ENCODE results near the gene MAGOH. TPM values are rescaled to one million over a fixed set of nuclear protein-coding genes. Genes with fewer than 3 reads are reported as not detected.

The MAGOH gene
- total and polyA plus RNA-seq, 2 donors (not counting 3 experiments of a cell fraction or from before 2014, with no cell fraction given) = 25.9 to 60.1 TPM

- no peak overlapping the region for H3K4me2 ChIP-seq (ENCODE audit: insufficient read depth, low read length)
- no TSS peak for BruUV-seq (replicated peaks)
- no peaks in the 10 kb centered on the region for H3K4me1 ChIP-seq (ENCODE audit: control insufficient read depth, extremely low read depth, insufficient read depth, low read length)
- dilution Hi-C loops (cut with MboI; ENCODE audit: extremely low pct_ligation_motif_present, low sequenced_read_pairs) (no loop called here), intact Hi-C loops (cut with micrococcal nuclease) (loop anchor here (5.0 kb wide), 1 partner anchor 195 kb away; no protein-coding TSS in a partner anchor)
- no peaks in the 10 kb centered on the region for H3K27me3 ChIP-seq (ENCODE audit: control insufficient read depth in 2 of 2, insufficient read depth in 2 of 2, low read length in 2 of 2)
- H4K20me1 ChIP-seq (replicated peaks; ENCODE audit: control insufficient read depth, extremely low read depth, insufficient read depth, low read length) = no peaks in the 10 kb centered on the region
- no peak for FAIRE-seq
- no peaks in the 10 kb centered on the region for H3K79me2 ChIP-seq (ENCODE audit: control insufficient read depth, insufficient read depth, low read length)
- H3K4me3 ChIP-seq (replicated peaks in 1 of 3; ENCODE audit: insufficient read depth in 1 of 3, low read depth in 1 of 3, low read length in 3 of 3) = no peak overlapping the region
- H3K36me3 ChIP-seq (ENCODE audit: control insufficient read depth in 2 of 2, extremely low read depth in 1 of 2, insufficient read depth in 2 of 2, low read length in 2 of 2) = peaks cover 0 to 4% of the 10 kb centered on the region in 2 experiments
- ChIA-PET CTCF (interaction anchor here (0.7 to 6.9 kb wide), 3 partner anchors 116 to 192 kb away, joined by 3 to 271 read pairs (median 49); no protein-coding TSS in a partner anchor), POLR2A (no interaction called here)
- no peaks in the 10 kb centered on the region for H3K9me1 ChIP-seq (replicated peaks; ENCODE audit: control insufficient read depth, extremely low read depth, insufficient read depth, low read length)
- H3K9me3 ChIP-seq (replicated peaks; ENCODE audit: control insufficient read depth, insufficient read depth, low read length) = no peaks in the 10 kb centered on the region
- H2AFZ ChIP-seq (ENCODE audit: low read depth, low read length) = no peak overlapping the region
- no peak overlapping the region for H3K27ac ChIP-seq (ENCODE audit: insufficient read depth, low read depth, low read length)
- no peak for DNase-seq (ENCODE audit: low read depth, low spot score)
- no peak overlapping the region for H3K9ac ChIP-seq (replicated peaks; ENCODE audit: extremely low read depth, insufficient read depth, low read length)
- TF ChIP-seq JUN (IDR thresholded peaks at IDR 0.05; ENCODE audit: borderline replicate concordance, insufficient read depth, insufficient read length, low read depth) (no peak), EZH2 (IDR thresholded peaks at IDR 0.05; ENCODE audit: borderline replicate concordance, low read depth, low read length, severe bottlenecking) (no peak), CTCF (IDR thresholded peaks at IDR 0.05; ENCODE audit: extremely low read depth in 1 of 2, insufficient read depth in 1 of 2, low read depth in 1 of 2, low read length in 2 of 2) (no peak), FOS (IDR thresholded peaks at IDR 0.05; ENCODE audit: borderline replicate concordance, insufficient read depth, low read length) (no peak), POLR2A (IDR thresholded peaks at IDR 0.05; ENCODE audit: low read depth, low read length) (no peak), POLR2AphosphoS5 (IDR thresholded peaks at IDR 0.05; ENCODE audit: insufficient read depth, low read depth, low read length) (no peak), MAX (IDR thresholded peaks at IDR 0.05; ENCODE audit: insufficient read depth, insufficient read length) (no peak), MYC (IDR thresholded peaks at IDR 0.05; ENCODE audit: low read depth, low read length) (no peak), GATA2 (IDR thresholded peaks at IDR 0.05; ENCODE audit: insufficient read depth, insufficient read length, low read depth, low read length) (no peak)
Measured at GRCh38 chr1:53276902-53277281, 38.6 kb upstream of the MAGOH start.
